Hepatocyte (in vitro differentiated cells): Measurements from ENCODE around the gene BSN.

Experiments used
- EZH2phosphoT487 ChIP-seq: fragments of 200-600 bp; sonication (generic); IDR thresholded peaks from one replicate; pipeline ENCODE4 v1.6.1; 2018; ENCODE audit warnings: antibody characterized with exemption, mild to moderate bottlenecking, low read depth, moderate library complexity; ENCODE audit not compliant: unreplicated experiment, severe bottlenecking
- TF ChIP-seq, protein P1 (sequence below): fragments of 200-600 bp; sonication (generic); IDR thresholded peaks from 2 replicates; pipeline ENCODE4 v1.5.1; 2016; ENCODE audit warnings: antibody characterized with exemption, mild to moderate bottlenecking; ENCODE audit not compliant: poor library complexity

DNA sequence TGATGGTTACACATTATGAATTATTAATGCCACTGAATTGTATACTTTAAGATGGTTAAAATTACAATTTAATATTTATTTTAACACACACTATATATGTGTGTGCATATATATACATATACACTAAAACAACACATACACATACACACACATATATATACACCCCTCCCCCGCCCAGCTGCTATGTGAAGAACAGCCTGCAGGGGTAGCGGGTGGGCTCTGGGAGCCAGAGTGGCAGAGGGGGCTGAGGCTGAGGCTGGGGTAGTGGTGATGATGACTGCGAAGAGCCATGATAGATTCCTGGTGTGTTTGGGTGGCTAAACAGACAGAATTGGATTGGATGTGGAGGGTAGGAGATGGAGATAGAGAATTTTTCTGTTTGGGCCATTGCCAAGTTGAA, 80.5 kb downstream of the BSN start:
- TF ChIP-seq, protein P1, sequence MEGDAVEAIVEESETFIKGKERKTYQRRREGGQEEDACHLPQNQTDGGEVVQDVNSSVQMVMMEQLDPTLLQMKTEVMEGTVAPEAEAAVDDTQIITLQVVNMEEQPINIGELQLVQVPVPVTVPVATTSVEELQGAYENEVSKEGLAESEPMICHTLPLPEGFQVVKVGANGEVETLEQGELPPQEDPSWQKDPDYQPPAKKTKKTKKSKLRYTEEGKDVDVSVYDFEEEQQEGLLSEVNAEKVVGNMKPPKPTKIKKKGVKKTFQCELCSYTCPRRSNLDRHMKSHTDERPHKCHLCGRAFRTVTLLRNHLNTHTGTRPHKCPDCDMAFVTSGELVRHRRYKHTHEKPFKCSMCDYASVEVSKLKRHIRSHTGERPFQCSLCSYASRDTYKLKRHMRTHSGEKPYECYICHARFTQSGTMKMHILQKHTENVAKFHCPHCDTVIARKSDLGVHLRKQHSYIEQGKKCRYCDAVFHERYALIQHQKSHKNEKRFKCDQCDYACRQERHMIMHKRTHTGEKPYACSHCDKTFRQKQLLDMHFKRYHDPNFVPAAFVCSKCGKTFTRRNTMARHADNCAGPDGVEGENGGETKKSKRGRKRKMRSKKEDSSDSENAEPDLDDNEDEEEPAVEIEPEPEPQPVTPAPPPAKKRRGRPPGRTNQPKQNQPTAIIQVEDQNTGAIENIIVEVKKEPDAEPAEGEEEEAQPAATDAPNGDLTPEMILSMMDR: no peak
- TF ChIP-seq EZH2phosphoT487: no peak
